HL-60/S4 treated with phorbol 12-myristate 13-acetate at 8.2 ng/mL for 4 days and 3 days (cell line): Measurements from ENCODE around the gene ESRP2.

Source experiments
- in situ Hi-C: fragments of 300-500 bp; cut with MboI; formaldehyde crosslinking; loops from 2 replicates; pipeline ENCODE4 v1.15.0; 2022; ENCODE audit warnings: low sequenced_read_pairs

The ESRP2 gene

DNA sequence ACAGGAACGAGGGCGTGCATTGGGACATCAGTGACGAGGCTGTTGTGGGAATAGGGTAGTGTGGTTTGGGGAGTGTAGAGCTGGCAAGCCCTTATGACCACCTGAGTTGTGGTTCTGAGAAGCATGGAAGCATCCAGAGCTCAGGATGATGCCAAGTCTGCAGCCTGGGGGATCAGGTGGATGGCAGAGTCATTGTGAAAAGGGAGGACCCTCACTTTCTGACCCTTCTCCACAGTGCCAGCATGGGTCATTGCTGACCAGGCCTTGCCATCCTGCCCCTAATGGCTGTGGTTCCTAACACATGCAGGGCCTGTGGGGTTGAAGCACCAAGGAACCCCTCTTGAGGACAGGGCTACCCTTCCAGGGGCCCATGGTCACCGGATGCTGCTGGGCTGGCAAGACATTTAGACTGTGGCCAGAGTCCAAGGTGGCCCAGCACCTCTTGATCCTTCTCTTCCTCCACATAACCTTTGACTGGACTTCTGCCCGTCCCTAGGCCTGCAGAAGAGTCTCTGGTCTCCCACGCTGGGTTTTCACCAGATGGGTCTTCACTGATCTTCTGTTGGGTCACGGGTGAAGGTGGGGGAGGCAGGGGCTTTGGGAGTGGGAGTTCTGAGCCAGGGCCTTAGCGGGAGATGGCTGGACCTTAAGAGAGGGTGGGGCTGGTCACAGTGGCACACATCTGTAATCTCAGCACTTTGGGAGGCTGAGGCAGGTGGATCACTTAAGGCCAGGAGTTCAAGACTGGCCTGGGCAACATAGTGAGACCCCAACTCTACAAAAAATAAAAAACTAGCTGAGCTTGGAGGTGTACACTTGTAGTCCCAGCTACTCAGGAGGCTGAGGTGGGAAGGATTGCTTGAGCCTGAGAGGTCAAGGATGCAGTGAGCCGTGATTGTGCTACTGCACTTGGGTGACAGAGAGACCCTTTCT lies 7.3 kb upstream of the ESRP2 start:
- in situ Hi-C loops = loop anchor here (10.0 kb wide), 1 partner anchor 82 kb away; no protein-coding TSS in a partner anchor

DNA sequence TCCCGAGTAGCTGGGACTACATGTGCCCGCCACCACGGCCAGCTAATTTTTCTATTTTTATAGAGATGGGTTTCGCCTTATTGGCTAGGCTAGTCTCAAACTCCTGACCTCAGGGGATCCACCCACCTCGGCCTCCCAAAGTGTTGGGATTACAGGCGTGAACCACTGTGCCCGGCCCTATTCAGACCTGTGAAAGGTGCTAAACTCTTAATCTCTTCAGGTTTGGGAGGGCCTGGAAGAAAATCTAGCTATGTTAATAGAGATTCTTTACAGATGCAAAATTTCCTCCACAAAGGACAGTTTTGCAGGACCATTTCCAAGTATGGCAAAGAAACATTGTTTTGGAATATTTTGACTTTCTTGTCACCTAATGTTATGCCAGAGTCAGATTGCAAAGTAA lies 6.2 kb upstream of the ESRP2 start:
- in situ Hi-C loops = loop anchor here (10.0 kb wide), 1 partner anchor 83 kb away; no protein-coding TSS in a partner anchor

DNA sequence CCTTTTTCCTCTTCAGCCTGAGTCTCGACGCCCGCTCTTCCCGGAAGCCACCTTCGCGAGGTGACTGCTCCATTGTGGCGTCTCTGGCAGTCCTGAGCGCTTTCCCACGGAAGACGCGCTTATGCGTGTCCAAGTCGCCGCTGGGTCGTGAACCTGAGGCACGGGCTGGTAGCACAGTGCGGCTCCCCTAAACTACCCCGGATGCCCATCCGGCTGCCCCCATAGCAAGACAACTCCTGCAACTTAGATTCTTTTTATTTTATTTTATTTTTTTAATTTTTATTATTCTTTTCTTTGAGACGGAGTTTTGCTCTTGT lies 2.1 kb upstream of the ESRP2 start:
- in situ Hi-C loops = no loop called here

DNA sequence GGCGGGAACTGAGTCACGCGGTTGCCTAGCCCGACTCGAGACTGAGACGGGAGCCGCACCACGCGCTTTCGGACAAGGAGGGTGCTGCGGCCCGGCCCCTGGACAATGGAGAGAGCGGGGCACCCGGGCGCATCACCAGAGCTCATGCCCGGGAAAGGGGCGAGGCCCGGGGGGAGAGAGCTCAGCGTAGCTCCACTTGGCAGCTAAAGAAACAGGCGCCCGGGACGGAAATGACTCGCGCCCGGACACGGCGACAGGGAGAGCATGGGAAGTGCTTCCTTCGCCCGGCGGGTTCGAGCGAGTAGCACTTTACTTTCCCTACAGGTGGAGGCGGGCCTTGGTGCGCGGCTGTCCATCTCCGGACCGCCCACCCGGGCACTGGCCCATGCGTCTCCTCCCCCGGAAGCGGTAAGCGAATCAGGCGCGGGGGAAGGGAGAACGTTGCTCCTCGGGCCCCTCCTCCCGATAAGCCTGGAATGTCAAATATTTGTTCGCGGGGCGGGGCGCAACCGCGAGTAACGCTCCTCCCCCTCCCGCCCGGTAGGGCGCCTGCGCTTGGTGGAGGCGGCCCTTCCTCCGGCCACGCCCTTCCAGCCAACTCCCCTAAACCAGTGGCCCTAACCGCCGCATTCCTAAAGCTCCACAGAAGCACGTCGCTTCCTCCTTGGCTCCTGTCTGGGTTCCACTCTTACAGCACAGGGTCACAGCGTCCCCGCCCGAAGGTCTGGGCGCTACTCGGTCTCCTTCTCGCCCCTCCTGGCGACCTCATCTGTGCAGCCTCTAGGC lies 1.5 kb upstream of the ESRP2 start:
- in situ Hi-C loops = no loop called here

DNA sequence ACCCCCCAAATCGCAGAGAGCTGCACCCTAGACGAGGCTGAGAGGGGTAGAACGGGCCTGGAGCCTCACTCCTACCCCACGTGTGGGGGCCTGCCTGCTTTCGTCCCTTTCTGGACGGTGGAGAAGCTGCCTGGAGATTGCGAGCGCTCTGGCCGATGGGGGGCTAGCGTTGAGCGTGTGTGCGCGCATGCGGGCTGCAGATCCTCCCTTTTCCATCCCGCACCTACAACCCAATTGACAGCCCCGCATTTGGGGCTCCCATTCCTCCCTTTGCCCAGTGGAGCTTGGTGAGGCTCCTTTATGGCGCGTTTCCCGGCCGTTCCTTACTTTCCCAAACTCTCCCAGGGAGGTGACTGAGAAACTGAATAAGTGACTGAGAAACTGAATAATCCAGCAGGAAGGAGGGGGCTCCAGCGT lies 907 bp upstream of the ESRP2 start:
- in situ Hi-C loops = no loop called here

DNA sequence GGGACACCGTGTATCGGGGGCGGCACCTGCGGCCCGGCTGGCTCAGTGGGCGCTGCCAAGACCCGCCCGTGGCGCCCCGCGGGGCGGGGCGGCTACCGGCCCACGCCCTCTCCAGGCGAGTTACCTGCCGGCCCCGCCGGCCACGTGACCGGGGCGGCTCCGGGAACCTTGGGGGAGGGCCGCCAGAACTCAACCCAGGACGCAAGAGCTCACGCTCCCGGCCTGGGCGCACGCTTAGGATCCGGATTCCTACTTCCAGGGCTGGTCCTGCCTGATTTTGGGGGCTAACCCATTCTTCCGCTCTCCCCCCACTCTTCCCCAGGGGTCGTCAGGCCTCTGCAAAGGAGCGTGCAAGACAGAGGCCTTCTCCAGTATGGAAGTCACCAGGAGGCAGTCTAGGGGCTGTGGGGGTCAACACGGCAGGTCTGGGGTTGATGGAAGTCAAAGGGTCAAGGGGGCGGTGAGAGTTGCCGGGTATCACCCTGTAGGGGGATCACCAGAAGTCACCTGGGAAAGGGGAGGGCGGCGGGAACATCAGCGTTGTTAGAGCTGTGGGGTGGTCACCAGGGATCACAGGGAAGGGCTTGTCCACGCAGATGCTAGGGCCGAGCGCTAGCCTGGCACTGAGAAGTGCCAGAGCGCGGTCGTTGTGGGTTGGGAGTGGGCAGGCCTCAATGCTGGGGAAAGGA lies 354 bp upstream of the ESRP2 start:
- in situ Hi-C loops = no loop called here

DNA sequence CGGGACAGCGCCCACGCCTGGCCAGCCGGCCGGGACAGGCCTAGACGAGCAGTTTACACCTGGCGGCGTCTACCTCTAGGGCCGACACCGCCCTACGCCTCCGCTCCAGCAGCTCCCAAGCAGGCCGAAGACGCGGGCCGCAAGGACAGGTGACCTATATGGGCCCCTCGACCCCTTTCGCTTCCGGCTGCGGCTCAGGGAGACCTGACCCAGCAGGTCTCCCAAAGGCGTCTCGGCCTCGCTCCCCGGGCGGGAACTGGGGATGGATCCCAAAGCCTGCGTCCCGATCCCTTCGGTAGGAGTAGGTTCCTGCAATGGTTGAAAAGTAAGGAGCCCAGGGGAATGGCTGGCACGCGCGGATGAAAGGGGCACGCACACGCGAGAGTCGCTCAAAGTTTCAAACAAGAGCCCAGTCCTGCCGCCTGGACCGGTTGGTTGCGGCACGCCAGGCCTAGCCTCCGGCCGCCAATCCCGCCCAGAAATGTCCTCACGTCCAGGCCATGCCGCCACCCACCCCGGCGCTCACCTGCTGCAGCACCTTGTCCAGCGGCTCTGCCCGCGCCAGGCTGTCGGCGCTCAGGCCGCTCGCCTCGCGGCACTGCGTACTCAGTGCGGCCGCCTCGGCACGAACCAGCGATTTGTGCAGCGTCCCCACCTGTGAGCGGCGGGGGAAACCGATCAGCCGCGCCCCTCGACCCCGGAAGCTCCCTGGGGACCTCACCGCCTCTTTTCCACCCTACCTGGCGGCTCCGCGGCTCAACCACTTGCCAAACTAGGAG lies 630 bp downstream of the ESRP2 start:
- in situ Hi-C loops = no loop called here

DNA sequence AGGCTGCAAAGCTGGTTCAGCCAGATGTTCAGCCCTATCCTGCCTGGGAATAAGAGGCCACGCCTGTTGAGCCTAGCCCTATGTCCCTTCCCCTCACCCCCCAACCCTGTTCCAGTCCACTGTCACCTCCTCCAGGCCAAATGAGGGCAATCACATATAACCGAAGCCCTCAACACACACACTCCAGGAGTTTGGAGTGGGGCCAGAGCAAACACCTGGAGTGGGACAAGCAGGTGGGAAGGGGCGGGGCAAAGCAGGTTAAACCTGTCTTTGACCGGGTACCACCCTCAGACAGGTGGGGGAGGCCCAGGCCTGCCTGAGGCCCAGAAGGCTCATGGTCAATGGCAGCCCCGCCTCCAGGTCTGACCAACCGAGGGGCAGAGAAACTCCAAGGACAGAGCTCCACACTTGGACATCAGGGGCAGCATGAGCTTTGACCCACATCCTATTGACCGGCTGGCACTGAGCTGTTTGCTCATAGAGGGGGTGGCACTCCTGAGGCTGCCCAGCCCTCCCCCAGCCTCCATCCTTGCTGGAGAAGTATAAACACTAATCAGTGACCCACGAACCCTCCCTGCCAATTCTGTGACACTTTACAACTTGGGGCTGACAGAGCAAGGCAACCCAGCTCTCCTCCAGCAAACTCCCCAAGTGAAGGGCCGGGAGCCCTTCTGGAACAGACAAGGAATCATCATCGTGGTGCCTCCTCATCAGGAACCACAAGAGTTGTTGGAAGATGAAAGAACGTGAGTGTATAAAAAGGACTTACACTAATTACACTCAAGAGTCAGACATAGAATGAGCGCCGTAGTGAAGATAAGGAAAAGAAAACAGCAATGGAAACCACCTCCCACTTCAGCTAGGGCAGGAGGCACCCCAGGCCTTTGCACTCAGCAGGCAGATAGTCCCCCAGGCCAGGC lies 1.5 kb downstream of the ESRP2 start:
- in situ Hi-C loops = no loop called here

DNA sequence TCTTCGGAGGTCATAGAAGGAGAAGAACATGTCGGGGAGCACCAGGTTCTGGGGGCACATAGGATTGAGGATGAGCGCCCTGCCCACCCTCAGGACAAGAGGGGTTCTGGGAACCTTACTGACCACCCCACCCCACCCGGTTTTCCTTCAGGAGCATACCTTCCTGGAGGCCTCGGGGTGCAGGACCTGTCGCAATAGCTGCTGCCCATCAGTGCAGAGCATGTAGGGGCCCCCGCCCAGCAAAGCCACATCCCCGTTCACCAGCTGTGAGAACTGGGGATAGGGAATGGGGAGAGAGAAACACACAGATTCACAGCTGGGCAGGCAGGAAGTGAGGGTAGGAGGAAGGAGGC lies 2.1 kb downstream of the ESRP2 start:
- in situ Hi-C loops = no loop called here

DNA sequence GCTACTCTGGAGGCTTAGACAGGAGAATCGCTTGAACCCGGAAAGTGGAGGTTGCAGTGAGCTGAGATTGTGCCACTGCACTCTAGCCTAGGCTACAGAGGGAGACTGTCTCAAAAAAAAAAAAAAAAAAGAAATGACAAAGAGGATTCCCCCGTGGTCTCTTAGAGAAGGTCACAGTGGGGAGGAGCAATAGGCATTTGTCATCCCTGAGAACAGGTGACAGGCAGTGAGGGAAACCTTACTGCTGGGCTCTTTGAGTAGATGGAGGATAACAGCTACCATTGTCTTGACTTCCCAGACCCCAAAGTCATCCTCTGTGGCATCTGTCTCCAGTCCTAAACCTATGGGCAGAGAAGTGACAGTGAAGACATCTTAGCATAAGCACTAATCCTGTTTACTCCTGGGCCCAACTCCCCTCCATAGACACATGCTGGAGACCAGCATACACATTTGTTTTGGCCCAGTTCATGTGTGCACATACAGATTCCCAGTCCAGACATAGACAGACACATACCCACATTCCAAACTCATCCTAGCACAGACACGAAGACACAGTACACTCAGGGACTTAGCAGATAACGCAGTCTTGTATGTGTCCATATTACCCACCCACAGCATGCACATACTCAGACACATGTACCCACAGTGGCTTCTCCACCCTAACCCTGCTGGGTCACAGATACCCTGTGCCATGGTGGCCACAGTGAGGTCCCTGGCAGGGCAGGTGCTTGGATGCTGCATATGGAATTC lies 2.7 kb downstream of the ESRP2 start:
- in situ Hi-C loops = no loop called here

DNA sequence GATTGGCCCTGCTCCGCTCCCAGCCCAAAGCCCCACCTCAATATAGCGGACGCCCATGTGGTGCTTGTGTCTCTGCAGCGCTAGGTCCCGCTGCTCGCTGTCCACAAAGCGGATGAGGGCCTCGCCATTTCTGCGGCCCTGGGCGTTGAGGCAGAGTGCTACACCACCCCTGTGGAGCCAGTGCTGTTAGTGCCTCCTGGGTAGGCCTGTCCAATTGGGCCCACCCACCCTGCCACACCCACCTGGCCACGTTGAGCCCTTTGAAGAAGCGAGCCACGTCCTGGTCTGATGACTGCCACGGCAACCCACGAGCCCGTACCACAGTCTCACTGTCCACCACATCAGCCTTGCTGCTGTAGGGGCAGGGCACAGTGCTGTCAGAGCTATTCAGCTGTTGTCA lies 3.6 kb downstream of the ESRP2 start:
- in situ Hi-C loops = no loop called here

DNA sequence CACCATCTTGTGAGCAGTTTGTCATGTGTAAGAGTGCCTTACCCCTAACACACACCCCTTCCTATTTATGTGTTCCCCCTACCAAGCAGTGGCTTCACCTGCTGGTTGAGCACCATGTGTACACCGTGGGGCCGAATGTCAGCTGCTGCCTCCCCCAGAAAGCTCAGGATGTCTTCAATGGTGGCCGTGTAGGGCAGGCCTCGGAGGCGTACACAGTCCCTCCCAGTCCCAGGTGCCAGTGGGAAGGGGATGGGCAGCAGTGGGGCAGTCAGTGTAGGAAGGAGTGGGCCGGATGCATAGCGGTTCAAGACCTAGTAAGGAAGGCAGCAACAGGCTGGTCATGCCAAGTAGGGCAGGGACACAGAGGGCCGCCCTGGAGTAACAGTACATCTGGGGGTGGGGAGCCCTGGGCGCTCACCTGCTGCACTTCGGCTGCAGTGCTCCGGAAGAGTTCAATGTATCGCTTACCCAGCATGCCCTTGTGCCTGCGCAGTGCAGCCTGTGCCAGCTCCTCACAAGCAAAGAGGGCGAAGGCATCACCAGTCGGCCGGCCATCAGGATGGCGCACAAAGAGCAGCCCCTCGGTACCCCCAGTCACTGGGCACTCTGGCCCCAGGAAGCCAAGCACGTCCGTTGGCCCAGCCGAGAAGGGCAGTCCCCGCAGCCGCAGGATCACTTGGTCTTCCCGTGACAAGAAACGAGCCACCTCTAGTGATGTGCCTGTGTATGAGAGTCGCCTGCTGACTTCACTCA lies 4.4 kb downstream of the ESRP2 start:
- in situ Hi-C loops = no loop called here

DNA sequence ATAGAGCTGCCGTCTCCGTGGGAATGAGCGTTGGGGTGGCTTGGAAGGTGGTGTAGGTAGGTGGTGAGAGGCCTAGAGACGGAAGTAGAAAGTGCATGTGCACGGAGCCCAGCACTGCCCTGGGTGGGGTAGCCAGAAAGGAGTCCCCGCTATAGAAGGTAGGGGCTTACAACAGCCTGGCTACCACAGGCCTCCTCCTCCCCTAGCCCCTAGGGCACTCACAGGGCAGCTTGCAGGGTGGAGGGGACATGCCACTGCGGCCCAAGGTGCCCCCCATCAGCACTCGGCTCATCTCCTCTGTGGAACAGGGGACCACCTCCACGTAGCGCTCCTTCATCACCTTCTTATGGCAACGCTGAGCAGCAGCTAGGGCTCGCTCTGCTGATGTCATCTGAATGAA lies 5.0 kb downstream of the ESRP2 start:
- in situ Hi-C loops = no loop called here

DNA sequence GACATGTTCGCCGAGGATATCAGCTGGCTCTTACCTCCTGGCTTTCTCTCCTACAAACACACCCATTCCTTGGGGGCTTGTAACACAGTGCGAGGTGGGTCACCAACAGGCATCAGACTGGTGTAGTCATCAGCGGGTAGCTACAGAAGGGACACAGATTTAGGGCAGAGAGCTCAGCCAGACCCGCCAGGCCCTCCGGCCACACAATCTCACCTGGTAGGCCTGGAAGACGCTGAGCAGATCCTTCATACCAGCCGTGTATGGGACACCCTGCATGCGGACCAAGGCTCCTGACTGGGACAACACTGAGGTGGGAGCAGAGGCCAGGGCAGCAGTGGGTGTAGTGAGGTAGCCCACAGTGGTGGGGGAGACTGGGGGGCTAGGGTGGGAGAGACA lies 5.8 kb downstream of the ESRP2 start:
- in situ Hi-C loops = no loop called here

DNA sequence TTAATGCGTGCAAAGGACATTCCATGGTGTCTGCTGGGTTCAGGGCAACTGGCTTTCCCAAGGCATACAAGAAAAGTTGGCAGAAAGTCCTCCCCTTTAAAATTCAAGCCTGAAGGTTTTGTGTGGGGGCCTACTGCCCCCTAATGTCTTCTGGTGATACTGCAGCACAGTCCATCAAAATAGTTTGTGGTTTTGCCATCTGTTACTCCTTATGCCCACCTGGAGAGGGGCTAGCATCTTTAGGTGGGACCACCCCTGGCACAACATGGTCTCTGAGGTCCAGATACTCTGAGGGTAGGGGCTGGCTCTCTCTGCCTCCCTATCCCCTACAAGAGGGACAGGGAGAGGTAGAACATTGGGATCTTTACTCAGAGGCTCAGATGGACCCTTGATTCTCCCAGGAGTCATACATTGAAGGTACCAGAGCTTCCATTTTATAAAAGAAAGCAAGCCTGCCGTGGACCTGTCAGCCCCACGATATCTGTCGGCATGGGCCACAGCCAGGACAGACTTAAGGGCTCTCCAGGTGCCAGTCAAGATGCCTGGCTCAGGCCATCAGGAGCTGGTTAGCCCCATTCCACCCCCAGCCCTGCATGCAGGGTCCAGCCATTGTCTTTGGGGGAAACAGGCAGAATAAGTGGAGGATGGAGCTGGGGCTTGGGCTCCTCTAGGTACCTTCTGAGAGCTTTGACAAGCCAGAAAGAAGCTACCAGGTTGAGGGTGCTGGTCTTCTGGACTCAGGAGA lies 6.3 kb downstream of the ESRP2 start:
- in situ Hi-C loops = no loop called here

DNA sequence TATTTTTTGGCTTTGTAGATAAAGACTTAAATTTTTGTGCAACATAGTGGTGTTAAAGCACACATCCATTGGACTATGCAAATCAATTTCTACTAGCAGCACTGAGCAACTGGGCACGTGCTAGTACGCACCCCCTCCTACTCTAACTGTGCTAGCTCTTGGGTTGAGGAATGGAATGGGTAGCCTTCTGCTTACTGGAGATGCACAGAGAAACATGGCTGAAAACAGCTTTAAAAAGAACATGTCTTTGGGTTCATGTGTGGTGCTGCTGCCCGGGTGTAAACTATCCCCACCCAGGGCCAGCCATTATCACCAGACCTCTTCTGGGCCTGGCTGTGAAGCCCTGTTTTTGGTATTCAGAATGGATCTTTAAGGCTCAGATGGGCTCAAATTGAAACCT lies 7.3 kb downstream of the ESRP2 start:
- in situ Hi-C loops = no loop called here

DNA sequence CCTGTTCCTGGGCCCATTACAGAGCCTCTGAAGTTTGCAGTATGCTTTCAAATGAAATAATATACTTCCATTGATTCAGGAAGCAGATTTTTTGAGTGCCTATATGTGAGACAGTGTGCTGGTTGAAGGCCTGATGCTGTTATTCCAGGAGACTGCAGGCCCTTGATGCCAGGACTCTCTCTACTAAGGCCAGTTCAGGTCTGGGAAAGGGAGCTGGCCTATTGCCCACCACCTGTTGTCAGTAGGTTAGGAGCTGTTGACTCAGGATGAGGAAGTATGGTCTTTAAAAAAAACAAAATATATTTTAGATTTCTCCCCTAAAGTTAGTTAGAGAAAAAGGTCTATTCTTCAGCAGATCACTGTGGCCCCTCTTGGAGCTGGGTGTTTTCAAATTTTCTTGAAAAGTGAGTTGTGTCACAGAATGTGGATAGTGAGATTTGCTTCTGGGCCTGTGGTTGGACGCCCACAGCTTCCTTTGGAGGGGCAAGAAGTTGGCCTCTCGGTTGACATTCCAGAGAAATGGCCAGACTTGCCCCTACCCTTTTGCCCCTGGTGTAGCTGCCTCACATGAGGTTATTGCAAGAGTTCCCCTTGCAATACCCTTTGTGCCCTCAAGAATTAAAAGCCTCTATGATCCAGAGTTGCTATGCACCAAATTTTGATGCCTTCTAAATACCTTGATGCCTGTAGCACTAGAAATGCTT lies 7.9 kb downstream of the ESRP2 start:
- in situ Hi-C loops = no loop called here
